ENCODE measurements around the gene RNF217. TPM values are rescaled to one million over a fixed set of nuclear protein-coding genes. Genes with fewer than 3 reads are reported as not detected.
A peak's percentile ranks its signal among the peaks of the same experiment; 100 is the strongest.
"Not testable (repeated sequence)": the region's sequence is repeated elsewhere in the genome, so short reads cannot be mapped to it uniquely, and the experiment has no call there.

The RNF217 gene
- total RNA-seq, 2 experiments from 2014 or later, result 1.7 to 2.4 TPM

GRCh38 chr6:124963831-124964763 is 1.9 kb downstream of the RNF217 start:
- H3K9me3 Mint-ChIP-seq (ENCODE audit: low read depth), result no peaks in the 10 kb centered on the region
- peaks cover 45% of the 10 kb centered on the region for H3K27me3 Mint-ChIP-seq
- intact Hi-C loops (cut with DNase I, micrococcal nuclease), result loop anchor here in 1 of 2 experiments (5.0 kb wide), 1 partner anchor 148 kb away; no protein-coding TSS in a partner anchor
- ATAC-seq (no peak), DNase-seq (no peak)
- H3K4me3 Mint-ChIP-seq, result peak overlapping the region; percentile 51
- H3K27ac Mint-ChIP-seq, result no peak overlapping the region
- H3K36me3 Mint-ChIP-seq (ENCODE audit: low read depth), result no peaks in the 10 kb centered on the region
- CTCF ChIA-PET, result interaction anchor here (0.6 to 0.8 kb wide), 2 partner anchors 98 to 203 kb away, joined by 3 read pairs; no protein-coding TSS in a partner anchor
- POLR2A ChIA-PET, result no interaction called here
- peaks cover 17% of the 10 kb centered on the region for H3K4me1 Mint-ChIP-seq

DNA sequence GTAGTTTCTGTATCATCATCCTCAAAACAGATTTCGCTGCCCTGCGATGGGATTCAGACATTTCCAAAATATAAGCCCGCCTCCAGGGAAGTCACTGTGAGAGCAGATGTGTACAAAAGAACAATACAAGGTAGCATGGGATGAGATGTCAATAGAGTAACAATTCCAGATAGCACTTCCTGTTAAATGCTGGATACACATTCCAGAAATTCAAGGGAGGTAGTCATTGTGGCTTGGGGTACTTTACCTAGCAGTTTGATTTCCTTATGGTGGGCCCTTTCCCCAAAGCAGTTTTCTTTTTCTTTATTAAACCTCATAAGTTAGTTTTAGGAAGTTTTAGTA is 2.5 kb downstream of the RNF217 start:
- H3K4me3 Mint-ChIP-seq, result no peak overlapping the region
- H3K27me3 Mint-ChIP-seq, result peaks cover 42% of the 10 kb centered on the region
- DNase-seq, result no peak
- ChIA-PET CTCF (no interaction called here), POLR2A (no interaction called here)
- H3K4me1 Mint-ChIP-seq, result peaks cover 17% of the 10 kb centered on the region
- no peaks in the 10 kb centered on the region for H3K9me3 Mint-ChIP-seq (ENCODE audit: low read depth)
- H3K27ac Mint-ChIP-seq, result no peak overlapping the region
- no peaks in the 10 kb centered on the region for H3K36me3 Mint-ChIP-seq (ENCODE audit: low read depth)
- ATAC-seq, result no peak
- intact Hi-C loops (cut with DNase I, micrococcal nuclease), result loop anchor here in 1 of 2 experiments (5.0 kb wide), 1 partner anchor 148 kb away; no protein-coding TSS in a partner anchor

- H3K9me3 Mint-ChIP-seq (ENCODE audit: low read depth); DNase-seq; intact Hi-C loops (cut with DNase I, micrococcal nuclease); H3K27ac Mint-ChIP-seq; POLR2A ChIA-PET; H3K36me3 Mint-ChIP-seq (ENCODE audit: low read depth); H3K4me3 Mint-ChIP-seq; ATAC-seq: not testable (repeated sequence)
- Mint-ChIP-seq H3K4me1 (peaks cover 17% of the 10 kb centered on the region), H3K27me3 (peaks cover 37% of the 10 kb centered on the region)
- CTCF ChIA-PET, result interaction anchor here (0.6 kb wide), 1 partner anchor 90 kb away, joined by 3 read pairs; no protein-coding TSS in a partner anchor
Observed at GRCh38 chr6:124965424-124965850, 3.2 kb downstream of the RNF217 start.

DNA sequence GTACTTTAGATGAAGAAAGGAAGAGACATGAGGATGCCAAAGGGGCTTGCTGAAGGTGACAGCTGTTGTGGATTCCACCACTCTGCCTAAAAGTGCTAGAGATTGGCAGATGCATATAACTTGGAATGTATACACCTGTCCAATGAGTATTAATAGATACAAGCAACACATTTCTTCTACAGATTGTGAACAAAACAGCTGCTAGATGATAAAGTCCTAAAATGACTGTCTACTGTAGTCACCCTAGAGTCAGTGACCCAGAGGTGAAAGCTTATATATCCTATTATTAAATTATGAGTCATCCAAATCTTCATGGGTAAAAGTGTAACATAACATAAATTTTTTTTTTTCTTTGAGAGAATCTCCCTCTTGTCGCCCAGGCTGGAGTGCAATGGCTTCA is 5.2 kb downstream of the RNF217 start:
- intact Hi-C loops (cut with DNase I, micrococcal nuclease), result no loop called here
- peaks cover 26% of the 10 kb centered on the region for H3K27me3 Mint-ChIP-seq
- ATAC-seq, result no peak

GRCh38 chr6:124968401-124968800 is 6.2 kb downstream of the RNF217 start:
- ChIA-PET POLR2A (no interaction called here), CTCF (interaction anchor here (0.9 to 1.2 kb wide), 2 partner anchors 146 to 1094 kb away, joined by 3 to 4 read pairs; no protein-coding TSS in a partner anchor)
- Mint-ChIP-seq H3K27me3 (peaks cover 24% of the 10 kb centered on the region), H3K9me3 (ENCODE audit: low read depth) (no peaks in the 10 kb centered on the region), H3K4me1 (peaks cover 7% of the 10 kb centered on the region), H3K36me3 (ENCODE audit: low read depth) (no peaks in the 10 kb centered on the region), H3K27ac (no peak overlapping the region), H3K4me3 (no peak overlapping the region)
- intact Hi-C loops (cut with DNase I, micrococcal nuclease), result no loop called here
- DNase-seq (no peak), ATAC-seq (no peak)

More for the DNA sequence above, 5.2 kb downstream of the RNF217 start:
- CTCF ChIA-PET, result no interaction called here
- Mint-ChIP-seq H3K9me3 (ENCODE audit: low read depth) (no peaks in the 10 kb centered on the region), H3K36me3 (ENCODE audit: low read depth) (no peaks in the 10 kb centered on the region), H3K4me3 (no peak overlapping the region), H3K4me1 (peaks cover 11% of the 10 kb centered on the region), H3K27ac (no peak overlapping the region)
- no peak for DNase-seq
- POLR2A ChIA-PET, result no interaction called here

DNA sequence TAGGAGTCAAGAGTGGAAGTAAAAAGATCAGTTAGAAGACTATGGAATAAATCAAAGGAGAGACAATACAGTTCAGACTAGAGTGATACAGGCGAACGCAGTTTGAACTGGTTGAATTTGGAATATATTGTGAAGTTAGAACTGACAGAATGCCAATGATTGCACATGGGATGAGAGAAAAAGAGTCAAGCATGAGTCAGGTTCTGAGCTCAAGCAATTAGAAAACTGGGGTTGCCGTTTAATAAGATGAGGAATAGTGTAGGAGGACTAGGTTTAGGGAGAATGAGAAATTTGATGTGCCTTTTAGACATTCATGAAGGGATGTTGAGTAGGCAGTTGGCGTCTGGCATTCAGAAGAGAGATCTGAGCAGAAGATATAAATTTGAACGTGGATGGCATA is 8.0 kb downstream of the RNF217 start:
- ATAC-seq (no peak), DNase-seq (no peak)
- H3K27ac Mint-ChIP-seq, result no peak overlapping the region
- CTCF ChIA-PET, result interaction anchor here (0.7 kb wide), 1 partner anchor 537 kb away, joined by 3 read pairs; no protein-coding TSS in a partner anchor
- no peak overlapping the region for H3K4me3 Mint-ChIP-seq
- peaks cover 12% of the 10 kb centered on the region for H3K27me3 Mint-ChIP-seq
- H3K36me3 Mint-ChIP-seq (ENCODE audit: low read depth), result no peaks in the 10 kb centered on the region
- H3K4me1 Mint-ChIP-seq, result peaks cover 5% of the 10 kb centered on the region
- H3K9me3 Mint-ChIP-seq (ENCODE audit: low read depth), result no peaks in the 10 kb centered on the region
- POLR2A ChIA-PET, result no interaction called here
- intact Hi-C loops (cut with DNase I, micrococcal nuclease), result no loop called here

DNA sequence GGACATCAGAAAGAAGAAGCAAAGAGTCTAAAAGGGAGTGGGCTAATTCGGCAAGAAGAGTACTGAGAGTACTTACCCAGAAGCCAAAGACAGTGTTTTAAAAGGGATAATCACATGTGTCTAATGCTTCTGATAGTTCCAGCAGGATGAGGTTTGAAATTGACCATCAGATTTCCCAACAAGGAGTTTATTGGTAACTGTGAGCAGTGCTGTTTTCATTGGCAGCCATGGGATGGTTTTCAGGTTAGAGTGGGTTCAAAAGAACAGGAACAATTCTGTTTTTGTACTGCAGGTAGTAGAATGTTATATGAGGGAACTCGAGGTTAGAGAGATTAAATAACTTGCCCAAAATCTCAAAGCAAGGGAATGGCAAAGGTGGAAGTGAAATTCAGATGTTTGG is 8.5 kb downstream of the RNF217 start:
- no peak overlapping the region for H3K4me3 Mint-ChIP-seq
- H3K4me1 Mint-ChIP-seq, result peaks cover 2% of the 10 kb centered on the region
- ATAC-seq, result no peak

DNA sequence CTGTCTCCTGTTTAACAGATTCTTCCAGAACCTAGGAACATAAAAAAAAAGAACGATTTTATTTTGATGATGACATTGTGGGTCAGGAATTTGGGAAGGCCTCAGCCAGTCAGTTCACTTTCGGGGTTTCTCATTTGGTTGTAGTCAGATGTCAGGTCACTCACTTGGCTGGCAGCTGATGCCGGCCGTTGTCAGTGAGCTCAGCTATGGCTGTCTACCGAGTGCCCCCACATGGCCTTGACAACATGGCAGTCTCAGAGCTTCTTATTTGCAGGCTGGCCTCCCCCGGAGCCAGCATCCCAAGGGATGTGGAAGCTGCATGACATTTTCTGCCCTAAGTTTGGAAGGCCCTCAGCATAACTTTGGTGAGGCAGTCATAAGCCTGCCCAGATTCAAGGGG is 11.5 kb downstream of the RNF217 start:
- CTCF ChIA-PET, result no interaction called here
- no peaks in the 10 kb centered on the region for H3K4me1 Mint-ChIP-seq
- no peak overlapping the region for H3K27ac Mint-ChIP-seq
- no peak for DNase-seq
- intact Hi-C loops (cut with DNase I, micrococcal nuclease), result no loop called here
- no peak overlapping the region for H3K4me3 Mint-ChIP-seq
- H3K9me3 Mint-ChIP-seq (ENCODE audit: low read depth), result no peaks in the 10 kb centered on the region
- peaks cover 8% of the 10 kb centered on the region for H3K27me3 Mint-ChIP-seq
- H3K36me3 Mint-ChIP-seq (ENCODE audit: low read depth), result no peaks in the 10 kb centered on the region
- POLR2A ChIA-PET, result no interaction called here
- ATAC-seq, result no peak

More for the DNA sequence above, 8.5 kb downstream of the RNF217 start:
- no peak overlapping the region for H3K27ac Mint-ChIP-seq
- no peak for DNase-seq
- intact Hi-C loops (cut with DNase I, micrococcal nuclease), result no loop called here
- ChIA-PET POLR2A (no interaction called here), CTCF (no interaction called here)
- H3K36me3 Mint-ChIP-seq (ENCODE audit: low read depth), result no peaks in the 10 kb centered on the region
- no peaks in the 10 kb centered on the region for H3K9me3 Mint-ChIP-seq (ENCODE audit: low read depth)
- H3K27me3 Mint-ChIP-seq, result peaks cover 10% of the 10 kb centered on the region

- no peak for DNase-seq
- intact Hi-C loops (cut with DNase I, micrococcal nuclease), result no loop called here
- CTCF ChIA-PET, result no interaction called here
- Mint-ChIP-seq H3K4me3 (no peak overlapping the region), H3K36me3 (ENCODE audit: low read depth) (no peaks in the 10 kb centered on the region), H3K27ac (no peak overlapping the region), H3K27me3 (peaks cover 13% of the 10 kb centered on the region), H3K4me1 (no peaks in the 10 kb centered on the region), H3K9me3 (ENCODE audit: low read depth) (no peaks in the 10 kb centered on the region)
- ATAC-seq, result no peak
- POLR2A ChIA-PET, result no interaction called here
Observed at GRCh38 chr6:124974771-124975377, 12.6 kb downstream of the RNF217 start.

DNA sequence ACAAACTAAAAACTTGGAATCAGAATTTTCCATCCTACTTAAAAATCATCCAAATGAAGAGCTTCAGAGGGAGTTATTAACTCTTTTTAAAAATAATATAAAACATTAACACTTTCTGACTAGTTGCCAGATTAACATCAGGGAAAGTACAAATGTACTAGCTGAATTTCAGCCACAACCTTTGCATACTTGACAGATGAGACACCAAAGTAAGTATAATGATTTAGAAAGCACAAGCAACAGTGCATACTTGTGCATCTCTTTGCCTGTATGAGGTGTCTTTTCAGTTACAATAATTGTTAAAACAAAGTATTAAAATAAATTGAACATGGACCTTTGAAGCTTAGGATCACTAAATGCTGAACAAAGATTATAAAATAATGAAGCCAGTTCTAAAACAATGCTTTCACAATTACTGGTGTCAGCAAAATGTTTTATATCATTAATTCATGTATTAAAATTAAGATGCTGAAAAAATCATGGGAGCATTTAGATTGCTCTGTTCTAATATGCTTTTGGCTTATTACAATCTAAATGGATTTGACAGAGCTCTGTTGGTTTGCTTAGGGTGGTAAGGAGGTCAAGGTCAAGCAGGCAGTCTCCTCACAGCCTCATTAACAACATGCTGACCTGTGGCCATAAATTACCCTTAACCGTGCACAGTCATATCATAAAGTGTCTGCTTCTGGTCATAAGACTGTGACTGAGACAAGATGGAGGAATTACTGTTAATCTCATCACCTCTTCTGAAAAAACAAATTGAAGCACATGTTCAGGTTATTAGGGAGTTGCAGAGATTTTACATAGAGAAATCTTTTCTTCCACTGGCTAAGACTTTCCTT is 15.1 kb downstream of the RNF217 start:
- Mint-ChIP-seq H3K4me1 (no peaks in the 10 kb centered on the region), H3K4me3 (no peak overlapping the region), H3K27me3 (peaks cover 13% of the 10 kb centered on the region), H3K36me3 (ENCODE audit: low read depth) (no peaks in the 10 kb centered on the region), H3K9me3 (ENCODE audit: low read depth) (no peaks in the 10 kb centered on the region), H3K27ac (no peak overlapping the region)
- DNase-seq (no peak), ATAC-seq (no peak)
- POLR2A ChIA-PET, result no interaction called here
- intact Hi-C loops (cut with DNase I, micrococcal nuclease), result no loop called here
- CTCF ChIA-PET, result interaction anchor here (1.0 kb wide), 1 partner anchor 190 kb away, joined by 3 read pairs; no protein-coding TSS in a partner anchor
